H9 (cell line): ENCODE measurements around the gene TRPM3. TPM values are rescaled to one million over a fixed set of nuclear protein-coding genes. Genes with fewer than 3 reads are reported as not detected.

Experiments
- DNase-seq: peaks from one replicate; pipeline ENCODE4 v3.0.0-alpha.2; 2017
- H2AFZ ChIP-seq: one replicate; pipeline ENCODE4 v1.6.1; 2013; ENCODE audit warnings: mild to moderate bottlenecking, low read length, control low read depth, moderate library complexity
- H2AK5ac ChIP-seq: 2 replicates; pipeline ENCODE4 v1.6.1; 2013; ENCODE audit warnings: low read length, control low read depth, mixed read lengths; ENCODE audit not compliant: insufficient read length
- H2BK120ac ChIP-seq: one replicate; pipeline ENCODE4 v1.6.1; 2013; ENCODE audit warnings: low read depth, mild to moderate bottlenecking, low read length, control low read depth, inconsistent platforms; ENCODE audit not compliant: poor library complexity, severe bottlenecking
- H2BK12ac ChIP-seq: 2 replicates; pipeline ENCODE4 v1.6.1; 2013; ENCODE audit warnings: low read length, control low read depth, mixed read lengths, low read depth; ENCODE audit not compliant: insufficient read length
- H2BK15ac ChIP-seq: 2 replicates; pipeline ENCODE4 v1.6.1; 2013; ENCODE audit warnings: low read depth, low read length, control low read depth
- H2BK20ac ChIP-seq: one replicate; pipeline ENCODE4 v1.6.1; 2013; ENCODE audit warnings: low read depth, mild to moderate bottlenecking, low read length, control low read depth, inconsistent platforms; ENCODE audit not compliant: poor library complexity, severe bottlenecking
- H2BK5ac ChIP-seq: 2 replicates; pipeline ENCODE4 v1.6.1; 2013; ENCODE audit warnings: low read length, control low read depth, mixed read lengths; ENCODE audit not compliant: insufficient read length
- H3K14ac ChIP-seq: 2 replicates; pipeline ENCODE4 v1.6.1; 2013; ENCODE audit warnings: low read length, control low read depth; ENCODE audit not compliant: insufficient read depth
- H3K18ac ChIP-seq: 2 replicates; pipeline ENCODE4 v1.6.1; 2013; ENCODE audit warnings: low read depth, mild to moderate bottlenecking, mixed read lengths, low read length, control low read depth; ENCODE audit not compliant: insufficient read length
- H3K23ac ChIP-seq: 2 replicates; pipeline ENCODE4 v1.6.1; 2013; ENCODE audit warnings: low read length, control low read depth, mixed read lengths, low read depth; ENCODE audit not compliant: insufficient read length
- H3K23me2 ChIP-seq: 2 replicates; pipeline ENCODE4 v1.6.1; 2013; ENCODE audit warnings: low read depth, mild to moderate bottlenecking, mixed read lengths, low read length, control low read depth; ENCODE audit not compliant: insufficient read length, poor library complexity, severe bottlenecking
- H3K27ac ChIP-seq: 2 replicates; pipeline ENCODE4 v1.5.1; 2013; ENCODE audit warnings: low read length, control low read depth, mixed read lengths, low read depth; ENCODE audit not compliant: insufficient read length
- H3K27me3 ChIP-seq: 2 replicates; pipeline ENCODE4 v1.6.1; 2013; ENCODE audit warnings: low read length, control low read depth, inconsistent platforms; ENCODE audit not compliant: insufficient read depth
- H3K4ac ChIP-seq: 2 replicates; pipeline ENCODE4 v1.6.1; 2013; ENCODE audit warnings: low read depth, mild to moderate bottlenecking, control low read depth, inconsistent platforms, low read length, moderate library complexity
- H3K4me1 ChIP-seq: 2 replicates; pipeline ENCODE4 v1.6.1; 2013; ENCODE audit warnings: low read length, control low read depth, inconsistent platforms; ENCODE audit not compliant: insufficient read depth
- H3K4me2 ChIP-seq: 2 replicates; pipeline ENCODE4 v1.6.1; 2013; ENCODE audit warnings: low read length, control low read depth, mixed read lengths; ENCODE audit not compliant: insufficient read length, insufficient read depth
- H3K56ac ChIP-seq: 2 replicates; pipeline ENCODE4 v1.6.1; 2013; ENCODE audit warnings: low read depth, mild to moderate bottlenecking, mixed read lengths, low read length, control low read depth; ENCODE audit not compliant: insufficient read length
- H3K79me1 ChIP-seq: 2 replicates; pipeline ENCODE4 v1.6.1; 2013; ENCODE audit warnings: low read depth, mild to moderate bottlenecking, moderate library complexity, low read length, control low read depth, inconsistent platforms; ENCODE audit not compliant: insufficient read depth, poor library complexity, severe bottlenecking
- H3K79me2 ChIP-seq: 2 replicates; pipeline ENCODE4 v1.6.1; 2013; ENCODE audit warnings: low read length, control low read depth, inconsistent platforms; ENCODE audit not compliant: insufficient read depth
- H3K9ac ChIP-seq: 2 replicates; pipeline ENCODE4 v1.6.1; 2013; ENCODE audit warnings: low read length, control low read depth, mixed read lengths; ENCODE audit not compliant: insufficient read length; ENCODE audit errors: extremely low read depth
- H3K9me3 ChIP-seq: one replicate; pipeline ENCODE4 v1.6.1; 2013; ENCODE audit warnings: low read depth, low read length, inconsistent platforms; ENCODE audit not compliant: control insufficient read depth
- H3T11ph ChIP-seq: one replicate; pipeline ENCODE4 v1.6.1; 2013; ENCODE audit warnings: mild to moderate bottlenecking, low read length, control low read depth, inconsistent platforms
- H4K20me1 ChIP-seq: one replicate; pipeline ENCODE4 v1.6.1; 2013; ENCODE audit not compliant: control insufficient read depth, insufficient read length, insufficient read depth
- H4K5ac ChIP-seq: 2 replicates; pipeline ENCODE4 v1.6.1; 2013; ENCODE audit warnings: low read depth, mild to moderate bottlenecking, mixed read lengths, low read length, control low read depth; ENCODE audit not compliant: insufficient read length
- H4K8ac ChIP-seq: replicated peaks from 2 replicates; pipeline ENCODE4 v1.6.1; 2013; ENCODE audit warnings: low read length, control low read depth, mixed read lengths, low read depth; ENCODE audit not compliant: insufficient read length
- H4K91ac ChIP-seq: 2 replicates; pipeline ENCODE4 v1.6.1; 2013; ENCODE audit warnings: low read depth, mild to moderate bottlenecking, moderate library complexity, mixed read lengths, low read length, control low read depth; ENCODE audit not compliant: insufficient read length
- H3K27ac Mint-ChIP-seq, 3 experiments: 2 replicates in 2 of 3; 3 replicates in 1 of 3; pipeline ENCODE4 v1.8.0; 2020 to 2021; ENCODE audit warnings: mixed read lengths in 3 of 3, mild to moderate bottlenecking in 1 of 3, moderate library complexity in 1 of 3
- H3K27me3 Mint-ChIP-seq: 2 replicates; pipeline ENCODE4 v1.8.0; 2021; ENCODE audit warnings: low read depth, mild to moderate bottlenecking, moderate library complexity, mixed read lengths
- H3K36me3 Mint-ChIP-seq, 3 experiments: 2 replicates in 2 of 3; 3 replicates in 1 of 3; pipeline ENCODE4 v1.8.0; 2020 to 2021; ENCODE audit warnings: low read depth in 3 of 3, mixed read lengths in 3 of 3; ENCODE audit not compliant: insufficient read depth in 1 of 3
- H3K4me1 Mint-ChIP-seq, 2 experiments: 2 replicates each; pipeline ENCODE4 v1.8.0; 2020; ENCODE audit warnings: mixed read lengths in 2 of 2
- H3K4me3 Mint-ChIP-seq, 2 experiments: 2 replicates in 1 of 2; 3 replicates in 1 of 2; pipeline ENCODE4 v1.8.0; 2020 to 2021; ENCODE audit warnings: mild to moderate bottlenecking in 2 of 2, mixed read lengths in 2 of 2, moderate library complexity in 1 of 2
- H3K9me3 Mint-ChIP-seq, 2 experiments: 2 replicates in 1 of 2; 3 replicates in 1 of 2; pipeline ENCODE4 v1.8.0; 2020; ENCODE audit warnings: mild to moderate bottlenecking in 2 of 2, mixed read lengths in 2 of 2, moderate library complexity in 1 of 2
- CTCF ChIP-seq: fragments of 200-600 bp; sonication (generic); conservative IDR thresholded peaks from 3 replicates; pipeline ENCODE4 v1.8.0; 2021; ENCODE audit warnings: antibody characterized with exemption, mild to moderate bottlenecking
- WGBS: extraction: QIAGEN DNeasy Blood & Tissue Kit; methylation state at CpG from one replicate; pipeline ENCODE4 v1.1.7; 2013; ENCODE audit warnings: missing lambda C conversion rate, low lambda C conversion rate, mixed read lengths; ENCODE audit not compliant: insufficient read length; ENCODE audit errors: extremely low coverage; 5-methylcytosine and 5-hydroxymethylcytosine counted together
- total RNA-seq: library from RNA; stranded (reverse); gene quantifications from 2 replicates; pipeline ENCODE4 v1.2.1, GENCODE V29; 2021

TRPM3 gene
- total RNA-seq, 1 experiment from 2014 or later: 10.3 TPM

- peaks cover 0 to under 1% of the 10 kb centered on the region in 2 experiments; a peak in 1 of 4 replicates for H3K4me1 Mint-ChIP-seq
- H3K18ac ChIP-seq: no peak overlapping the region
- no peak overlapping the region for H3K23ac ChIP-seq
- H2BK5ac ChIP-seq: no peak overlapping the region
- no peak overlapping the region for H2BK12ac ChIP-seq
- no peaks in the 10 kb centered on the region for H3K79me2 ChIP-seq
- no peaks in the 10 kb centered on the region for H3K36me3 Mint-ChIP-seq
- H4K5ac ChIP-seq: no peak overlapping the region
- H2BK20ac ChIP-seq: no peak overlapping the region
- DNase-seq: no peak
- no CpG with 5 or more reads among the region's 3 CpGs for WGBS
- no peaks in the 10 kb centered on the region for H3K27me3 ChIP-seq
- H3K4me2 ChIP-seq: no peak overlapping the region
- H2AFZ ChIP-seq: no peak overlapping the region
- no peaks in the 10 kb centered on the region for H3K9me3 Mint-ChIP-seq
- no peaks in the 10 kb centered on the region for H3K9me3 ChIP-seq
- H3K4ac ChIP-seq: no peak overlapping the region
- H2AK5ac ChIP-seq: no peak overlapping the region
- H3K14ac ChIP-seq: no peak overlapping the region
- no peak overlapping the region for H3T11ph ChIP-seq
- no peak overlapping the region for H4K91ac ChIP-seq
- no peak overlapping the region for H2BK120ac ChIP-seq
- no peak overlapping the region for H4K8ac ChIP-seq
- H3K27ac ChIP-seq: no peak overlapping the region
- H2BK15ac ChIP-seq: no peak overlapping the region
- no peaks in the 10 kb centered on the region for H3K4me1 ChIP-seq
- no peak overlapping the region for H3K9ac ChIP-seq
- H3K79me1 ChIP-seq: no peaks in the 10 kb centered on the region
- H3K27me3 Mint-ChIP-seq: peaks cover 3% of the 10 kb centered on the region; the same call in 1 of the 2 replicates
- H3K27ac Mint-ChIP-seq: no peak overlapping the region
- no peaks in the 10 kb centered on the region for H4K20me1 ChIP-seq
- no peaks in the 10 kb centered on the region for H3K23me2 ChIP-seq
- H3K4me3 Mint-ChIP-seq: no peak overlapping the region
- no peak for TF ChIP-seq CTCF
- no peak overlapping the region for H3K56ac ChIP-seq
Measured at GRCh38 chr9:70486127-70486526, 635.3 kb downstream of the TRPM3 start.
